Calu3 (cell line): ENCODE data around the gene ARHGAP4. TPM values are rescaled to one million over a fixed set of nuclear protein-coding genes. Genes with fewer than 3 reads are reported as not detected.

Source experiments
- BruUV-seq: library from RNA; stranded (reverse); fragments of 400-500 nt; replicated peaks from 2 replicates; lab custom pipeline; 2021; lab: Mats Ljungman, UMichigan
- CTCF ChIA-PET: fragments of 300-600 bp; sonication (Branson Sonifier 250); formaldehyde crosslinking; loops from one replicate; lab custom pipeline; 2022; ENCODE audit warnings: antibody characterized with exemption; lab: Charles Lee
- DNase-seq: peaks from one replicate; pipeline ENCODE4 v3.0.0; 2022
- H3K27ac Mint-ChIP-seq: one replicate; pipeline ENCODE4 v1.8.0; 2022; ENCODE audit warnings: mixed read lengths; ENCODE audit not compliant: unreplicated experiment
- H3K27me3 Mint-ChIP-seq: one replicate; pipeline ENCODE4 v1.8.0; 2022; ENCODE audit warnings: mixed read lengths; ENCODE audit not compliant: unreplicated experiment
- H3K36me3 Mint-ChIP-seq: one replicate; pipeline ENCODE4 v1.8.0; 2022; ENCODE audit warnings: mild to moderate bottlenecking, moderate library complexity, mixed read lengths; ENCODE audit not compliant: insufficient read depth, unreplicated experiment
- H3K4me1 Mint-ChIP-seq: one replicate; pipeline ENCODE4 v1.8.0; 2022; ENCODE audit warnings: mild to moderate bottlenecking, low read depth, mixed read lengths; ENCODE audit not compliant: unreplicated experiment
- H3K4me3 Mint-ChIP-seq: one replicate; pipeline ENCODE4 v1.8.0; 2022; ENCODE audit warnings: mild to moderate bottlenecking, low read depth, moderate library complexity, mixed read lengths; ENCODE audit not compliant: unreplicated experiment
- H3K9me3 Mint-ChIP-seq: one replicate; pipeline ENCODE4 v1.8.0; 2022; ENCODE audit warnings: low read depth, mixed read lengths; ENCODE audit not compliant: unreplicated experiment
- CTCF ChIP-seq: fragments of 200-600 bp; IDR thresholded peaks from one replicate; pipeline ENCODE4 v1.8.0; 2022; ENCODE audit warnings: antibody characterized with exemption; ENCODE audit not compliant: unreplicated experiment
- intact Hi-C: fragments of 100-400 bp; cut with micrococcal nuclease; formaldehyde crosslinking; loops from one replicate; pipeline ENCODE4 v1.10.0; 2022; ENCODE audit not compliant: unreplicated experiment
- total RNA-seq: library from RNA; stranded (reverse); gene quantifications from 2 replicates; pipeline ENCODE4 v1.2.3, GENCODE V29; 2022

Gene ARHGAP4
- total RNA-seq, 1 experiment from 2014 or later = 3.8 TPM

GRCh38 chrX:153935326-153935851 is 9.3 kb upstream of the ARHGAP4 start:
- Mint-ChIP-seq H3K27me3 (no peaks in the 10 kb centered on the region), H3K27ac (no peak overlapping the region), H3K4me3 (peak overlapping the region; percentile 67), H3K9me3 (no peaks in the 10 kb centered on the region), H3K4me1 (no peaks in the 10 kb centered on the region), H3K36me3 (peaks cover 39% of the 10 kb centered on the region)
- no peak for DNase-seq
- CTCF ChIA-PET = no interaction called here
- no peak for TF ChIP-seq CTCF
- intact Hi-C loops = no loop called here
- BruUV-seq = no TSS peak

- Mint-ChIP-seq H3K9me3 (no peaks in the 10 kb centered on the region), H3K27ac (peak within 1 kb of the TSS; percentile 33), H3K36me3 (peaks cover 39% of the 10 kb centered on the region), H3K4me3 (peak within 1 kb of the TSS; percentile 80), H3K4me1 (no peaks in the 10 kb centered on the region), H3K27me3 (no peaks in the 10 kb centered on the region)
- peak; percentile 83 for DNase-seq
- intact Hi-C loops = no loop called here
- no peak for TF ChIP-seq CTCF
- BruUV-seq = no TSS peak
- CTCF ChIA-PET = interaction anchor here (1.2 kb wide), 1 partner anchor 12 kb away, joined by 3 read pairs; no protein-coding TSS in a partner anchor
Observed at GRCh38 chrX:153934762-153935325, 8.8 kb upstream of the ARHGAP4 start, which contains the start of gene NAA10. NAA10 (minus strand) TSS chrX:153935037; CDS start chrX:153934904, 133 bp downstream.

GRCh38 chrX:153934148-153934761 is 8.2 kb upstream of the ARHGAP4 start:
- intact Hi-C loops = no loop called here
- Mint-ChIP-seq H3K9me3 (no peaks in the 10 kb centered on the region), H3K27ac (peak overlapping the region; percentile 33), H3K4me3 (peak overlapping the region; percentile 80), H3K36me3 (peaks cover 39% of the 10 kb centered on the region), H3K4me1 (no peaks in the 10 kb centered on the region), H3K27me3 (no peaks in the 10 kb centered on the region)
- CTCF ChIA-PET = interaction anchor here (1.2 kb wide), 1 partner anchor 13 kb away, joined by 3 read pairs; no protein-coding TSS in a partner anchor
- TF ChIP-seq CTCF = no peak
- no peak for DNase-seq
- BruUV-seq = no TSS peak

- H3K27ac Mint-ChIP-seq = peak overlapping the region; percentile 33
- no peaks in the 10 kb centered on the region for H3K27me3 Mint-ChIP-seq
- peaks cover 39% of the 10 kb centered on the region for H3K36me3 Mint-ChIP-seq
- intact Hi-C loops = no loop called here
- H3K9me3 Mint-ChIP-seq = no peaks in the 10 kb centered on the region
- no peak for TF ChIP-seq CTCF
- no peak for DNase-seq
- H3K4me3 Mint-ChIP-seq = peak overlapping the region; percentile 80
- CTCF ChIA-PET = interaction anchor here (1.2 kb wide), 1 partner anchor 13 kb away, joined by 3 read pairs; no protein-coding TSS in a partner anchor
- BruUV-seq = TSS peak; percentile 52
- H3K4me1 Mint-ChIP-seq = no peaks in the 10 kb centered on the region
Observed at GRCh38 chrX:153933748-153934147, 7.7 kb upstream of the ARHGAP4 start.
